Kidney (tissue), 14 donors: ENCODE measurements around the gene SMAD9. TPM values are rescaled to one million over a fixed set of nuclear protein-coding genes. Genes with fewer than 3 reads are reported as not detected.

ENCODE experiments used
- DNase-seq, 5 donors: peaks; one replicate each; pipeline ENCODE4 v3.0.0-alpha.2; 2013 to 2020
- FAIRE-seq: peaks from 2 replicates; lab custom pipeline; 2012; peaks lifted over from hg19 to GRCh38; lab: Jason Lieb, UNC
- H3K27ac ChIP-seq, 2 donors: one replicate each; pipeline ENCODE4 v1.7.0; 2013; ENCODE audit warnings: low read depth in 2 of 2, low read length in 2 of 2, inconsistent platforms in 1 of 2
- H3K27me3 ChIP-seq: one replicate; pipeline ENCODE4 v1.7.1; 2013; ENCODE audit warnings: low read length, inconsistent platforms; ENCODE audit not compliant: control insufficient read depth, insufficient read depth
- H3K36me3 ChIP-seq, 3 donors: one replicate each; pipeline versions ENCODE4 v1.7.0 to v1.7.1; 2013; ENCODE audit warnings: low read length in 3 of 3, control low read depth in 1 of 3, inconsistent platforms in 1 of 3; ENCODE audit not compliant: insufficient read depth in 3 of 3, control insufficient read depth in 2 of 3
- H3K4me1 ChIP-seq, 3 donors: one replicate each; pipeline versions ENCODE4 v1.7.0 to v1.7.1; 2013; ENCODE audit warnings: low read length in 3 of 3, inconsistent platforms in 1 of 3, low read depth in 1 of 3; ENCODE audit not compliant: control insufficient read depth in 2 of 3, insufficient read depth in 2 of 3
- H3K4me3 ChIP-seq, 3 donors: one replicate each; pipeline versions ENCODE4 v1.7.0 to v1.8.1; 2013; ENCODE audit warnings: low read length in 3 of 3, control low read depth in 1 of 3, inconsistent platforms in 1 of 3
- H3K9ac ChIP-seq, 3 donors: one replicate each; pipeline versions ENCODE4 v1.7.0 to v1.7.1; 2013; ENCODE audit warnings: low read length in 3 of 3, control low read depth in 1 of 3, inconsistent platforms in 1 of 3
- H3K9me3 ChIP-seq, 3 donors: one replicate each; pipeline versions ENCODE4 v1.7.0 to v1.7.1; 2013; ENCODE audit warnings: low read length in 3 of 3, control low read depth in 1 of 3, inconsistent platforms in 1 of 3; ENCODE audit not compliant: control insufficient read depth in 2 of 3, insufficient read depth in 1 of 3
- CTCF ChIP-seq: IDR thresholded peaks from 3 replicates; pipeline ENCODE4 v1.5.1; 2012; ENCODE audit warnings: mild to moderate bottlenecking, moderate library complexity, borderline replicate concordance; ENCODE audit not compliant: insufficient read depth; ENCODE audit errors: extremely low read depth
- intact Hi-C: fragments of 100-400 bp; cut with DNase I; formaldehyde crosslinking; loops from one replicate; pipeline ENCODE4 v1.11.1; 2022
- polyA plus RNA-seq: library from polyadenylated mRNA; stranded (reverse); fragments of 350-450 nt; fragmentation: Illumina TruSeq; extraction: RNeasy Lipid Tissue Mini Kit (QIAGEN cat#74804); gene quantifications from one replicate; pipeline ENCODE4 v1.2.3, GENCODE V29; 2014; ENCODE audit warnings: low read depth, low replicate concordance; ENCODE audit not compliant: insufficient read depth
- total RNA-seq: library from RNA; stranded (reverse); fragmentation: NEBNext Ultra II Directional; extraction: Animal tissue kit (Norgen Biotek cat#: 25700); gene quantifications from one replicate; pipeline ENCODE4 v1.2.1, GENCODE V29; 2021
- donor health status: control.
- donor health status: control.
- donor health status: control.
- donor health status: control.
- donor health status: control.
- donor health status: DM: yes; HTN: yes; CAD: no.
- donor health status: Normal renal cell carcinoma (clear cell type).

The SMAD9 gene
- total and polyA plus RNA-seq, 2 donors from 2014 or later: 3.5 to 13.1 TPM

GRCh38 chr13:36865265-36865664, 54.8 kb downstream of the SMAD9 start:
- H3K27ac ChIP-seq: no peak overlapping the region
- no peak overlapping the region for H3K9ac ChIP-seq
- no peaks in the 10 kb centered on the region for H3K9me3 ChIP-seq
- H3K4me1 ChIP-seq: no peaks in the 10 kb centered on the region
- peaks cover 0 to 9% (median 6%) of the 10 kb centered on the region in 3 donors for H3K36me3 ChIP-seq
- intact Hi-C loops: no loop called here
- no peaks in the 10 kb centered on the region for H3K27me3 ChIP-seq
- FAIRE-seq (no peak), DNase-seq (no peak)
- no peak overlapping the region for H3K4me3 ChIP-seq
- no peak for TF ChIP-seq CTCF

- Histone ChIP-seq H3K9me3 (no peaks in the 10 kb centered on the region), H3K27ac (no peak overlapping the region), H3K9ac (no peak overlapping the region), H3K4me1 (peaks cover 0 to 2% (median 0%) of the 10 kb centered on the region in 3 donors), H3K36me3 (peaks cover 0 to 9% (median 6%) of the 10 kb centered on the region in 3 donors), H3K27me3 (no peaks in the 10 kb centered on the region), H3K4me3 (no peak overlapping the region)
- TF ChIP-seq CTCF: no peak
- intact Hi-C loops: no loop called here
- DNase-seq (no peak), FAIRE-seq (no peak)
Measured at GRCh38 chr13:36862722-36863121, 57.3 kb downstream of the SMAD9 start.

GRCh38 chr13:36862002-36862685, 57.9 kb downstream of the SMAD9 start:
- Histone ChIP-seq H3K27me3 (no peaks in the 10 kb centered on the region), H3K4me1 (peaks cover 0 to 2% (median 0%) of the 10 kb centered on the region in 3 donors), H3K4me3 (no peak overlapping the region), H3K36me3 (peaks cover 0 to 6% (median 5%) of the 10 kb centered on the region in 3 donors), H3K9ac (no peak overlapping the region), H3K9me3 (no peaks in the 10 kb centered on the region), H3K27ac (no peak overlapping the region)
- intact Hi-C loops: no loop called here
- TF ChIP-seq CTCF: no peak
- DNase-seq (no peak), FAIRE-seq (no peak)
